SU-DHL-6 (cell line): Measurements from ENCODE around the gene RPL26.

Experiments used
- H2AFZ ChIP-seq: fragments of 200-600 bp; sonication (generic); 2 replicates; pipeline ENCODE4 v1.6.1; 2014; ENCODE audit warnings: low read depth, mild to moderate bottlenecking, moderate library complexity, mixed read lengths, antibody characterized with exemption, low read length; ENCODE audit not compliant: severe bottlenecking
- H3F3A ChIP-seq: fragments of 200-600 bp; shearing (Covaris generic); 2 replicates; pipeline ENCODE4 v1.6.0; 2016; ENCODE audit warnings: antibody characterized with exemption, mild to moderate bottlenecking; ENCODE audit not compliant: insufficient read depth
- H3K27ac ChIP-seq: fragments of 200-600 bp; sonication (generic); 2 replicates; pipeline ENCODE4 v1.5.1; 2016; ENCODE audit warnings: low read depth, mild to moderate bottlenecking, low read length, moderate library complexity, mixed read lengths
- H3K27me3 ChIP-seq: fragments of 200-600 bp; sonication (generic), shearing (Covaris generic); 2 replicates; pipeline ENCODE4 v1.6.0; 2014; ENCODE audit warnings: mild to moderate bottlenecking, low read length
- H3K36me3 ChIP-seq: fragments of 200-600 bp; sonication (generic); 2 replicates; pipeline ENCODE4 v1.6.1; 2014; ENCODE audit warnings: mild to moderate bottlenecking, low read length, mixed read lengths
- H3K4me2 ChIP-seq: fragments of 300-600, 200-600 bp; shearing (Covaris generic), sonication (generic); 2 replicates; pipeline ENCODE4 v1.6.0; 2014; ENCODE audit warnings: low read length, low read depth, mild to moderate bottlenecking; ENCODE audit not compliant: poor library complexity, severe bottlenecking
- H3K4me3 ChIP-seq: fragments of 200-600 bp; sonication (generic); 2 replicates; pipeline ENCODE4 v1.5.1; 2014; ENCODE audit warnings: antibody characterized with exemption, low read length, mild to moderate bottlenecking, mixed read lengths; ENCODE audit not compliant: insufficient read depth, poor library complexity, severe bottlenecking
- H3K79me2 ChIP-seq: fragments of 200-600 bp; sonication (generic); 2 replicates; pipeline ENCODE4 v1.6.1; 2014; ENCODE audit warnings: mild to moderate bottlenecking, low read length, moderate library complexity; ENCODE audit not compliant: insufficient read depth
- H3K9ac ChIP-seq: fragments of 200-600 bp; sonication (generic); 2 replicates; pipeline ENCODE4 v1.7.0; 2014; ENCODE audit warnings: mild to moderate bottlenecking, low read length
- H3K9me2 ChIP-seq: fragments of 200-600 bp; sonication (generic); replicated peaks from 2 replicates; pipeline ENCODE4 v1.6.1; 2014; ENCODE audit warnings: low read length; ENCODE audit not compliant: insufficient read depth
- H3K9me3 ChIP-seq: fragments of 200-600 bp; sonication (generic); 2 replicates; pipeline ENCODE4 v1.6.1; 2014; ENCODE audit warnings: low read length, mixed read lengths; ENCODE audit not compliant: insufficient read depth
- H4K20me1 ChIP-seq: fragments of 200-600 bp; sonication (generic); 2 replicates; pipeline ENCODE4 v1.6.1; 2014; ENCODE audit warnings: low read depth, mild to moderate bottlenecking, antibody characterized with exemption, low read length, moderate library complexity, mixed read lengths
- CTCF ChIP-seq: fragments of 200-600 bp; sonication (generic); IDR thresholded peaks from one replicate; pipeline ENCODE4 v1.5.1; 2017; ENCODE audit warnings: antibody characterized with exemption, mild to moderate bottlenecking, low read length, moderate library complexity; ENCODE audit not compliant: insufficient read depth, poor library complexity, severe bottlenecking
- EZH2phosphoT487 ChIP-seq: fragments of 200-600 bp; sonication (generic), shearing (Covaris generic); conservative IDR thresholded peaks from 2 replicates; pipeline ENCODE4 v1.6.1; 2018; ENCODE audit warnings: mild to moderate bottlenecking, antibody characterized with exemption, low read length, moderate library complexity, mixed read lengths

The RPL26 gene

GRCh38 chr17:8372422-8372821 lies 10.6 kb downstream of the RPL26 start:
- Histone ChIP-seq H3K79me2 (no peaks in the 10 kb centered on the region), H3F3A (peaks cover 8% of the 10 kb centered on the region), H3K36me3 (peaks cover 4% of the 10 kb centered on the region; the same call in 1 of the 2 replicates), H3K4me3 (no peak overlapping the region), H3K27ac (no peak overlapping the region), H3K9me2 (no peaks in the 10 kb centered on the region), H3K9me3 (no peaks in the 10 kb centered on the region), H3K27me3 (no peaks in the 10 kb centered on the region), H4K20me1 (no peaks in the 10 kb centered on the region), H3K9ac (no peak overlapping the region), H3K4me2 (no peak overlapping the region), H2AFZ (no peak overlapping the region)
- TF ChIP-seq EZH2phosphoT487 (no peak), CTCF (no peak)

GRCh38 chr17:8371786-8372185 lies 11.2 kb downstream of the RPL26 start:
- TF ChIP-seq CTCF (no peak), EZH2phosphoT487 (no peak)
- no peaks in the 10 kb centered on the region for H4K20me1 ChIP-seq
- no peaks in the 10 kb centered on the region for H3K27me3 ChIP-seq
- H2AFZ ChIP-seq = no peak overlapping the region
- H3K4me3 ChIP-seq = no peak overlapping the region
- H3K9ac ChIP-seq = no peak overlapping the region
- H3K79me2 ChIP-seq = no peaks in the 10 kb centered on the region
- no peaks in the 10 kb centered on the region for H3K9me2 ChIP-seq
- no peaks in the 10 kb centered on the region for H3K9me3 ChIP-seq
- peaks cover 2% of the 10 kb centered on the region for H3F3A ChIP-seq
- no peak overlapping the region for H3K4me2 ChIP-seq
- no peak overlapping the region for H3K27ac ChIP-seq
- H3K36me3 ChIP-seq = no peaks in the 10 kb centered on the region

- no peak overlapping the region for H3K27ac ChIP-seq
- no peak overlapping the region for H2AFZ ChIP-seq
- H3K27me3 ChIP-seq = no peaks in the 10 kb centered on the region
- no peaks in the 10 kb centered on the region for H4K20me1 ChIP-seq
- TF ChIP-seq EZH2phosphoT487 (no peak), CTCF (no peak)
- H3F3A ChIP-seq = no peaks in the 10 kb centered on the region
- H3K9me2 ChIP-seq = no peaks in the 10 kb centered on the region
- H3K36me3 ChIP-seq = no peaks in the 10 kb centered on the region
- H3K4me3 ChIP-seq = no peak overlapping the region
- no peak overlapping the region for H3K4me2 ChIP-seq
- no peaks in the 10 kb centered on the region for H3K79me2 ChIP-seq
- H3K9me3 ChIP-seq = no peaks in the 10 kb centered on the region
- no peak overlapping the region for H3K9ac ChIP-seq
These were observed 13.0 kb downstream of the RPL26 start for GRCh38 chr17:8369944-8370343.
